MCF 10A (cell line): ENCODE data around the gene STK4. TPM values are rescaled to one million over a fixed set of nuclear protein-coding genes. Genes with fewer than 3 reads are reported as not detected.

Source experiments
- BruUV-seq: library from RNA; stranded (reverse); fragments of 400-500 nt; replicated peaks from 2 replicates; lab custom pipeline; 2021; lab: Mats Ljungman, UMichigan
- CTCF ChIA-PET: fragments of 300-600 bp; sonication (Branson Sonifier 250); formaldehyde crosslinking; extraction: SDS; loops from one replicate; lab custom pipeline; 2021; ENCODE audit warnings: antibody characterized with exemption, inconsistent platforms; lab: Yijun Ruan, JAX
- POLR2A ChIA-PET: fragments of 300-600, 350-650 bp; sonication (Branson Sonifier 250); formaldehyde crosslinking; extraction: SDS; loops from one replicate; lab custom pipeline; 2020; ENCODE audit warnings: antibody characterized with exemption, inconsistent platforms; lab: Yijun Ruan, JAX
- DNase-seq: peaks from one replicate; pipeline ENCODE4 v3.0.0-alpha.2; 2018; ENCODE audit not compliant: unreplicated experiment
- H3K27ac Mint-ChIP-seq: one replicate; pipeline ENCODE4 v1.8.0; 2022; ENCODE audit warnings: mild to moderate bottlenecking, low read depth, mixed read lengths; ENCODE audit not compliant: unreplicated experiment
- H3K27me3 Mint-ChIP-seq: one replicate; pipeline ENCODE4 v1.8.0; 2022; ENCODE audit warnings: mixed read lengths; ENCODE audit not compliant: insufficient read depth, unreplicated experiment
- H3K36me3 Mint-ChIP-seq: one replicate; pipeline ENCODE4 v1.8.0; 2022; ENCODE audit warnings: mild to moderate bottlenecking, moderate library complexity, mixed read lengths; ENCODE audit not compliant: insufficient read depth, unreplicated experiment
- H3K4me1 Mint-ChIP-seq: one replicate; pipeline ENCODE4 v1.8.0; 2022; ENCODE audit warnings: mixed read lengths; ENCODE audit not compliant: insufficient read depth, unreplicated experiment
- H3K4me3 Mint-ChIP-seq: one replicate; pipeline ENCODE4 v1.8.0; 2022; ENCODE audit warnings: mild to moderate bottlenecking, moderate library complexity, mixed read lengths; ENCODE audit not compliant: unreplicated experiment
- H3K9me3 Mint-ChIP-seq: one replicate; pipeline ENCODE4 v1.8.0; 2022; ENCODE audit warnings: mixed read lengths; ENCODE audit not compliant: unreplicated experiment
- intact Hi-C: fragments of 100-400 bp; cut with micrococcal nuclease; formaldehyde crosslinking; loops from 2 replicates; pipeline ENCODE4 v1.14.1; 2022
- total RNA-seq: library from RNA; stranded (reverse); gene quantifications from 2 replicates; pipeline ENCODE4 v1.2.3, GENCODE V29; 2022
- TF ChIP-seq, protein P1 (sequence below): fragments of 200-600 bp; IDR thresholded peaks from one replicate; pipeline ENCODE4 v1.8.0; 2022; ENCODE audit warnings: antibody characterized with exemption, mild to moderate bottlenecking; ENCODE audit not compliant: unreplicated experiment

STK4 gene
- total RNA-seq, 1 experiment from 2014 or later = 47.7 TPM

DNA sequence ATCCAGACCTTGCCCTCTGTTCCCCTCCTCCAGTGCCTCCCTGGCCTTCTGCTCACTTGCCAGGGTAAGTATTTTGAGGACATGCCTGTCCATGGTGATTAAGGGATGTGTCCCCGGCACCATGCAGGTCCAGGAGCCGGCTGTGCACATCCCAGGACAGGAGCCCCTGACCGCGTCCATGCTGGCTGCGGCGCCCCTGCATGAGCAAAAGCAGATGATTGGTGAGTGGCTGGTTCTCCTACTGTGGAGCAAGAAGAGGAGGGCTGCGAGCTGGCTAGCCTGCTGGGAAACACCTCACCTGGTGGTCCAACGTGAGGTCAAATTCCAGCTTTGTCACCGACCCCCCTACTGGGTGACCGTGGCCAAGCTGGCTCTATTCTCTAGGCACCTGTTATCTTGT lies 29.8 kb upstream of the STK4 start:
- no peaks in the 10 kb centered on the region for H3K4me1 Mint-ChIP-seq

DNA sequence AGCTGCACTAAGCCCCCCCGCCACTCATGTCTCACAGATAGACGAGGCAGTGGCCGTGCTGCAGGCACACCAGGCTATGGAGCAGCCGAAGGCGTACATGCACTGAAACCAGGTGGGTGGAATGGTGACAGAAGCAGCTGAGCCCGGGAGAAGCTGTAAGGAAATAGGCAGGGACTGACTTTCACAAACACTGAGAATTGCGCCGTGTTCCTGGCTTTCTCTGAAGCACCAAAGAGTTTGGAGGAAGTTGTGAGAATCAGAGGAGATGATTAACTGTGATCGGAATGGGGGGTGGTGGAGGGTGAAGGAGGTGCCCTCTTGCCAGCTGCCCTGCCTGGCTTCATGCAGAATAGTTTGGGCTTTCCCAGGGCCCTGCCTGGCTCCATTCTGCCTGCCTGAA lies 27.7 kb upstream of the STK4 start:
- TF ChIP-seq, protein P1, sequence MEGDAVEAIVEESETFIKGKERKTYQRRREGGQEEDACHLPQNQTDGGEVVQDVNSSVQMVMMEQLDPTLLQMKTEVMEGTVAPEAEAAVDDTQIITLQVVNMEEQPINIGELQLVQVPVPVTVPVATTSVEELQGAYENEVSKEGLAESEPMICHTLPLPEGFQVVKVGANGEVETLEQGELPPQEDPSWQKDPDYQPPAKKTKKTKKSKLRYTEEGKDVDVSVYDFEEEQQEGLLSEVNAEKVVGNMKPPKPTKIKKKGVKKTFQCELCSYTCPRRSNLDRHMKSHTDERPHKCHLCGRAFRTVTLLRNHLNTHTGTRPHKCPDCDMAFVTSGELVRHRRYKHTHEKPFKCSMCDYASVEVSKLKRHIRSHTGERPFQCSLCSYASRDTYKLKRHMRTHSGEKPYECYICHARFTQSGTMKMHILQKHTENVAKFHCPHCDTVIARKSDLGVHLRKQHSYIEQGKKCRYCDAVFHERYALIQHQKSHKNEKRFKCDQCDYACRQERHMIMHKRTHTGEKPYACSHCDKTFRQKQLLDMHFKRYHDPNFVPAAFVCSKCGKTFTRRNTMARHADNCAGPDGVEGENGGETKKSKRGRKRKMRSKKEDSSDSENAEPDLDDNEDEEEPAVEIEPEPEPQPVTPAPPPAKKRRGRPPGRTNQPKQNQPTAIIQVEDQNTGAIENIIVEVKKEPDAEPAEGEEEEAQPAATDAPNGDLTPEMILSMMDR = no peak
- Mint-ChIP-seq H3K4me3 (no peak overlapping the region), H3K36me3 (peaks cover 54% of the 10 kb centered on the region), H3K27ac (no peak overlapping the region), H3K27me3 (no peaks in the 10 kb centered on the region), H3K9me3 (no peaks in the 10 kb centered on the region), H3K4me1 (no peaks in the 10 kb centered on the region)
- intact Hi-C loops = no loop called here
- DNase-seq = no peak
- CTCF ChIA-PET = no interaction called here
- POLR2A ChIA-PET = interaction anchor here (0.5 to 0.9 kb wide), 2 partner anchors 8 to 10 kb away, joined by 3 read pairs; no protein-coding TSS in a partner anchor
- no TSS peak for BruUV-seq

More for the DNA sequence above, 29.8 kb upstream of the STK4 start:
- ChIA-PET POLR2A (interaction anchor here (1.4 kb wide), 1 partner anchor 12 kb away, joined by 3 read pairs; no protein-coding TSS in a partner anchor), CTCF (interaction anchor here (1.4 kb wide), 1 partner anchor 24 kb away, joined by 3 read pairs; the partner anchor contains the start of gene TOMM34)
- Mint-ChIP-seq H3K27ac (no peak overlapping the region), H3K27me3 (no peaks in the 10 kb centered on the region), H3K9me3 (no peaks in the 10 kb centered on the region), H3K36me3 (peaks cover 40% of the 10 kb centered on the region), H3K4me3 (no peak overlapping the region)
- intact Hi-C loops = no loop called here
- no TSS peak for BruUV-seq
- no peak for DNase-seq
- TF ChIP-seq, protein P1 = no peak

DNA sequence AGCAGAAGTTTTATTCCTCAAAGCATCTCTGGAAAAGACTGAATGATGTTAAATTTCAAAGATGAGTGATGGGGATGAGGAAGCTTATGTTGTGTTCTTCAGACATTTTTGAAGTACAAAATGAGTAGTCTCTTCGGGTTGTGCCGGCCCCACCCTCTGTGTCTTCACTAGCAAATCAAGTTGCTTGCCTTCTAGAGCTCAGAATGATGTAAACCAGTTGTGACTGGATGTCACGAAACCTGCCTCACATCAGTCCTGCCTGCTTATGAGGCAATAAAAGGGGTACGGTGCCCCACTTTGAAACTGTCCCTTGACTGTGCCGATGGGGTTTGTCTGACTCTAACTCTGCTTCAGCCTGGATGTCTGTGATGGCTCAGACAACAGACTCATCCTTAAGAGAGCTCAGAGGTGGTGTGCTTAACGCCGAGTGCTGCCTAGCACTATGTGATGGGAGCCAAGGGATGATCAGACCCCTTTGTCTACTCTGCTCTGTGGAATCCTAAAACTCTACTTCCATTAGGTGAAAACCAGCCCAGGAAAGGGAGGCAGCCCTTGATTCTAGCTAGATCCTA lies 25.1 kb upstream of the STK4 start:
- CTCF ChIA-PET = interaction anchor here (0.6 to 2.0 kb wide), 3 partner anchors 9 to 371 kb away, joined by 3 to 6 read pairs (median 3); no protein-coding TSS in a partner anchor
- Mint-ChIP-seq H3K27ac (no peak overlapping the region), H3K27me3 (no peaks in the 10 kb centered on the region), H3K9me3 (no peaks in the 10 kb centered on the region), H3K4me3 (no peak overlapping the region), H3K4me1 (no peaks in the 10 kb centered on the region), H3K36me3 (peaks cover 64% of the 10 kb centered on the region)
- no TSS peak for BruUV-seq
- no peak for DNase-seq
- TF ChIP-seq, protein P1 = no peak
- intact Hi-C loops = no loop called here
- POLR2A ChIA-PET = interaction anchor here (0.8 to 3.2 kb wide), 5 partner anchors 10 to 37 kb away, joined by 3 to 12 read pairs (median 4); partner anchors contain the start of gene TOMM34

DNA sequence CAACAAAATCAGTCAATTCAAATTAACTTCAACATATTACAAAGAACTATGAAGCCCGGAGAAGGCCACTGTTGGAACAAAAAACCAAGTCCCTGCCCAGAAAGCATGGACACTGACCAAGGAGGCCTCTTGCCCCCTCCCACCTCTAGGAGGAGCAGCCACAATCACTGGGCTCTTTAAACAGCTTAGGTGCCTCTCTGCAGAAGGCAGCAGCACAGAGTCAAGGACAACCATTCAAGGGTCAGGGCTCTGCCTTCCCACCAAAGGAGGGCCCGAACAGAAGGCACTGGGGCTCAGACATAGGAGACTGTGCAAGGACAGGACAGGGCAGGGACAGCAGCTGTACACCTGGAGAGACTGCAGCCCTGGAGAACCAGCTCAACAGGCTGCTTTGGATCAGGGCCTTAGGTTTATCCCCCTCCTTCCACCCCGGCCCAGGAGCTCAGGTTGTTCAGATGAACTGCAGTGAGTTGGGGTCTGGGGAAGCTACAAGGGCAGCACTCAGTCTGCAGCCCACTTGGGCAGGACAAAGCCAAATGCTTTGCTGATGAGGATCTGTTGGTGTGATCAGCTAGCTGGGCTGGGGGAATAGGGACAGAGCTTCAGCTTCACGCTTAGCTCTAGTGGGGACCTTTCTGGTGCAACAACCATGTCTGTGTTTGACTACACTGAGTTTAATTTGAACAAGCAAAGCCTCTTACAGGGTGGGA lies 23.9 kb upstream of the STK4 start:
- TF ChIP-seq, protein P1 = no peak

More for the DNA sequence above, 23.9 kb upstream of the STK4 start:
- no peak overlapping the region for H3K27ac Mint-ChIP-seq
- TSS peak; percentile 63 for BruUV-seq
- POLR2A ChIA-PET = interaction anchor here (0.7 to 3.2 kb wide), 8 partner anchors 9 to 1186 kb away, joined by 3 to 12 read pairs (median 3); no protein-coding TSS in a partner anchor
- CTCF ChIA-PET = interaction anchor here (0.6 to 2.0 kb wide), 7 partner anchors 10 to 1619 kb away, joined by 3 to 6 read pairs (median 3); partner anchors contain the start of gene TOMM34
- no peak for DNase-seq
- no peaks in the 10 kb centered on the region for H3K9me3 Mint-ChIP-seq
- intact Hi-C loops = no loop called here
- H3K27me3 Mint-ChIP-seq = no peaks in the 10 kb centered on the region
- H3K36me3 Mint-ChIP-seq = peaks cover 62% of the 10 kb centered on the region
- no peak overlapping the region for H3K4me3 Mint-ChIP-seq
- H3K4me1 Mint-ChIP-seq = no peaks in the 10 kb centered on the region
